GM12865 (cell line): ENCODE data around the gene REEP6.

Experiments
- DNase-seq: peaks from one replicate; pipeline ENCODE4 v3.0.0; 2010; ENCODE audit warnings: low read depth
- H3K4me3 ChIP-seq: 2 replicates; pipeline ENCODE4 v1.5.1; 2011; ENCODE audit warnings: mild to moderate bottlenecking, low read depth, low read length, control low read depth
- TF ChIP-seq, protein P1 (sequence below): IDR thresholded peaks from 2 replicates; pipeline ENCODE4 v1.5.1; 2011; ENCODE audit warnings: low read length, control low read depth, low read depth, inconsistent platforms; ENCODE audit not compliant: insufficient read depth; ENCODE audit errors: missing control alignments

The REEP6 gene

DNA sequence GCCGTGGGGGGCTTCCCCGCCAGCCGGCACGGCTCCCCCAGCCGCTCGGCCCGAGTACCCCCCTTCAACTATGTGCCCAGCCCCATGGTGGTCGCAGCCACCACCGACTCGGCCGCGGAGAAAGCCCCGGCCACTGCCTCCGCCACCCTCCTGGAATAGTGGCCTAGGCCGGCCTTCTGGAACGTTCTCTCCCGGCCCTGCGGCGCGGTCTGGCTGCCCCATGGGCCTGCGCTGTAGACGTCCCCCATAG, 21.0 kb upstream of the REEP6 start:
- TF ChIP-seq, protein P1, sequence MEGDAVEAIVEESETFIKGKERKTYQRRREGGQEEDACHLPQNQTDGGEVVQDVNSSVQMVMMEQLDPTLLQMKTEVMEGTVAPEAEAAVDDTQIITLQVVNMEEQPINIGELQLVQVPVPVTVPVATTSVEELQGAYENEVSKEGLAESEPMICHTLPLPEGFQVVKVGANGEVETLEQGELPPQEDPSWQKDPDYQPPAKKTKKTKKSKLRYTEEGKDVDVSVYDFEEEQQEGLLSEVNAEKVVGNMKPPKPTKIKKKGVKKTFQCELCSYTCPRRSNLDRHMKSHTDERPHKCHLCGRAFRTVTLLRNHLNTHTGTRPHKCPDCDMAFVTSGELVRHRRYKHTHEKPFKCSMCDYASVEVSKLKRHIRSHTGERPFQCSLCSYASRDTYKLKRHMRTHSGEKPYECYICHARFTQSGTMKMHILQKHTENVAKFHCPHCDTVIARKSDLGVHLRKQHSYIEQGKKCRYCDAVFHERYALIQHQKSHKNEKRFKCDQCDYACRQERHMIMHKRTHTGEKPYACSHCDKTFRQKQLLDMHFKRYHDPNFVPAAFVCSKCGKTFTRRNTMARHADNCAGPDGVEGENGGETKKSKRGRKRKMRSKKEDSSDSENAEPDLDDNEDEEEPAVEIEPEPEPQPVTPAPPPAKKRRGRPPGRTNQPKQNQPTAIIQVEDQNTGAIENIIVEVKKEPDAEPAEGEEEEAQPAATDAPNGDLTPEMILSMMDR, result no peak
- DNase-seq, result no peak
- H3K4me3 ChIP-seq, result no peak overlapping the region

DNA sequence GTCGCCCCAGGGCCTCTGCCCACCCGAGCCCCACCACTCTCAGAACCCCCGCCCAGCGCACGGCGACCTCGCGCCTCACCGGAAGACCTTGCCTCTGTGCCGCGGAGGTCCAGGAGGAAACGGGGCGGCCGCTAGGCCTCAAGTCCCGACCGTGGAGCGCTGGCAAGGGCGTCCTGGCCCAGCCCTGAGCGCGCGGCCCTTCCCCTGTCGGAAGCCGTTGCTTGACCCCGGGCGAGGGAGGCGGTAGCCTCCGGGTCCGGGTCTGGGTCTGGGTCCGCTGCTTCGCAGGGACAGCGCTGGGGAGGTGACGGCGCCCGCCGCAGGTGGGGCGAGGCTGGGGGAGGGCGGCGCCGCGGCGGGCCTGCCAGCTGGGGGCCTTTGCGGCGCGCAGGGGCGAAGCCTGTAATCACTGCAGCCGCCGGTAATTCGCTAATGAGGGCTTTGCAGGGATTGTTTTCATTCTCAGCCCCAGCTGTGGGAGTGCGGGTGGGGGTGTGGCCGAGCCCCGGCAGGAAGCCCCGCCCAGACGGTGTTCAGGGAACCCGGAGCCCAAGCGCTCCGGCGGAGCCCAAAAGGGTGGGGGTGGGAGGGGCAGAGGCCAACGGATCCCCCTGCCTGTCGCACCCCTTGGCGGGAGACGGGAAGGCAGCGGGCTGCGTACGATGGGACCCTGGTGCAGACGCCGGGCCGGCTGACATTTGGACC, 20.5 kb upstream of the REEP6 start:
- TF ChIP-seq, protein P1, result no peak
- peak; percentile 36 for DNase-seq
- no peak overlapping the region for H3K4me3 ChIP-seq

DNA sequence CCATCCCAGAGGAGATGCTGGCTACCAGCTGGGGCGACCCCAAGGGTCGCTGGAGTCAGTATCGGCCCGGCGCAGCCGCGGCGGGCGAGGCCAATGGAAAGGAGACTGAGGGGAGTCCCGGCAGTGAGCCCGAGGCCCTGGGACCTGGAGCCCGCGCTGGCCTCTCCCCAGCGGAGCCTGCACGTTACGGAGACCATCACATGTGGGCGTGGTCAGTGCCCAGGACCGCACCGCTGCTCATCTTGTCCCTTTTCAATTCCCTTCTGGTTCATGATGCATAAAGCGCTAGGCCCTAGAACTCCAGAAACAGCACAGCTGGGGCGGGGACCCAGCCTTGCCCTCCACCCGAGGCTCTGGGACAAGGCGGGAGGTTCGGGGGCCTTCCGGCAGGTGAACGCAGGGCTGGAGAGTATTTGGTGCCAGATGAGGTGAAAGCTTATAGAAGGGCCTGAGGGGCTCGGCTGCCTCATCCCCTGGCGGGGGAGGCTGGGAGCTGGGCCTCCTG, 19.9 kb upstream of the REEP6 start:
- no peak for DNase-seq
- TF ChIP-seq, protein P1, result no peak
- no peak overlapping the region for H3K4me3 ChIP-seq

DNA sequence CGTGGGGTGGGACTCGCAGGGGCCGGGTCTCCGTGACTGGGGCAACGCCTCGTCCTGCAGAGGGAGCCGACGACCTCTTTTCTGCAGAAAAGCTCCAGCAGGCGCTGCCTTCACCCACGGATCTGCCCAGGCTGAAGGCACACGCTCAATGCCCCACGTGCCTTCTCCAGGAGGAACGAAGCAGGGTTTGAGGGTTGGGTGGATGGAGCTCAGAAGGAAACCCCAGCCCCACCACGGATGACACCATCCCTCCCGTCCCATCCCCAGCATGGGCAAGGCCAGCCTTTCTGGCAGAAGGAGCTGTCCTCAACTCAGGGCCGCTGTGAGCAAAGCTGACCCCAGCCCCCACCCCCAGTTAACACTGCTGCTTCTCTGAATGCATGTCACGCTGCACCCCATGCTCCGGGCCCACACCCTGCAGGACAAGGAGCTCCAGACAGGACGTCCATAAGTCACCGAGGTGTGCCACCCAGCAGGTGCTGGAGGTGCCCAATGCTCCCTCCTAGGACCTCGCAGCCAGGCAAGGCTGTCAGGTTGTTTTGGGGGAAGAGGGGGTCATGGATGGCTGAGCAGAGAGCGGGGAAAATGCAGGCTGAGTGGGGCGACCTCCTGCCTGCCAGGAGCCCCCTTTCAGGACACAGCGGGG, 19.3 kb upstream of the REEP6 start:
- DNase-seq, result no peak
- TF ChIP-seq, protein P1, result no peak
- H3K4me3 ChIP-seq, result no peak overlapping the region

DNA sequence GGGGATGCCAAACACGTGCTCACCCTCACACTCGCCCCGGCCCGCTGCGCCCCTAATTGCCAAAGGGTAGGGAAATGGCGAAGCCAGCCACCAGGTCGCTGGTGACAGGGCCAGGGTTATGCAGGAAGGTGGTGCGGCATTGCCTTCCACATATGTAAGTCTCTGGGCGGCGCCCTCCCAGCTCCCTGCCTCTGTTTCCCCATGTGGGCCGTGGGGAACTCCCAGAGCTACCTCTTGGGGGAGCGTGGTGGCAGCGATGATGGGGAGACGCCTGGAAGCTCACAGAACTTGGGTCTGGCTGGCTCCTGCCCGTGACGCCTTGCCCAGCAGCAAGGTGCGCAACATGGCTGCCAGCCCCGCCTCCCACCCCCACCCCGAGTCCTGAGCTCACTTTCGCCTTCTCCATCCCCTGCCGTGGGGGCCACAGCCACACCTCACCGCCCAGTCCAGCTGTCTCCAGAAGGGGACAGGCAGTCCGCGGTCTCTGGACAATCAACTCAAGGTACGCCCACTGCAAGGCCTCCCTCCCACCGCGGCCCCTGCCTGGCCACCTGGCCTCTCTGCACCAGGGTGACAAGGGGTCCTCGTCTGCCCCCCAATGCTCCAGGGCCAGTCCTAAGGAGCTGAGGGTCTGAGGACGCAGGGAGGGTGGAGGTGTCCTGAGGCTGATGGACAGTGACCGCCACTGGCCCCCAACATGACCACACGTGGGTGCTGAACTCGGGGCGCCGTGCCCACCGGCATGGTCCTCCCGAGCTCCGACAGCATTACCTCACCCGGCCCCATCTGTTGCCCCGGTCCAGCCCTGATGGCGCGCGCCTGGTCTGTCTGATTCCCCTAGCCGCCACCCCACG, 18.5 kb upstream of the REEP6 start:
- TF ChIP-seq, protein P1, result no peak
- no peak for DNase-seq
- H3K4me3 ChIP-seq, result no peak overlapping the region

DNA sequence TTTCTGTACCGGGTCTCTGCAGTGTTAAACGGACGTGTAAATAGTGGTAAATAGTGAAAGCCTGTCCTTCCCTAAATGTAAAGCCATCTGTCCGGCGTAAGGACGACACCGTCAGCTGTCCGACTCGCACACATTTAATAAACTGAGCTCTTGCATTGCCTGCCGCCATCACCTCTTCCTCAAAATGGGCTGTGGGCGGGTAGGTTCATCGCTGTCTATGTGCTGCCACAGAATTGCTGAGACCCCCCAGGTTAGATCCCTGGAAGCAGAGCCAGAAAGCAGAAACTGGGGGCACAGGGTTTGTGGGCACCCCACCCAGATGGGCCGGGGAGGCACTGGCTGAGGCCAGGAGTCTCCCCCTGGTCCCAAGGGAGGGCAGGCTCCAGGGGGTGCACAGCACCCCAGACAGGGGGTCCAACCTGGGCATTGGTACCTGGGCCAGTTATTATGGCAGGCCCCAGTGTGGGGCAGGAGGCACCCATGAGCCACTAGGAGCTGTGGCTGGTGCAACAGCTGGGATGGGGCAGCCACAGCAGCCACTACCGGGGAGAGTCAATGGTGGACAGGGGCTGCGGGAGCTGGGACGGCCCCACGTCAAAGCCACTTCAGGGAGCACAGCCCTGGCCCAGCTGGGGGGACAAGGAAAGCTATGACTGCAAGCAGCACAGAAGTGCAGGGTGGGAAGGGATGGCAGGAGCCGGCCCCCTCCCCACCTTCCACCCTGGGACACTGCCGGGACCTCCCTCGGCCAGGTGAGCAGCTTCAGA, 17.7 kb upstream of the REEP6 start:
- DNase-seq, result no peak
- no peak overlapping the region for H3K4me3 ChIP-seq
- TF ChIP-seq, protein P1, result no peak
